Neural progenitor cell (in vitro differentiated cells): ENCODE measurements around the gene LUZP2.

ENCODE experiments used
- EZH2 ChIP-seq: fragments of 200-600 bp; sonication (generic); IDR thresholded peaks from 2 replicates; pipeline ENCODE4 v1.6.1; 2017; ENCODE audit warnings: antibody characterized with exemption, mild to moderate bottlenecking, moderate library complexity
- EZH2phosphoT487 ChIP-seq: fragments of 200-600 bp; sonication (generic); IDR thresholded peaks from 2 replicates; pipeline ENCODE4 v1.6.1; 2017; ENCODE audit warnings: antibody characterized with exemption
- TF ChIP-seq, protein P1 (sequence below): fragments of 200-600 bp; sonication (generic); IDR thresholded peaks from 2 replicates; pipeline ENCODE4 v1.5.1; 2017; ENCODE audit warnings: antibody characterized with exemption, mild to moderate bottlenecking

DNA sequence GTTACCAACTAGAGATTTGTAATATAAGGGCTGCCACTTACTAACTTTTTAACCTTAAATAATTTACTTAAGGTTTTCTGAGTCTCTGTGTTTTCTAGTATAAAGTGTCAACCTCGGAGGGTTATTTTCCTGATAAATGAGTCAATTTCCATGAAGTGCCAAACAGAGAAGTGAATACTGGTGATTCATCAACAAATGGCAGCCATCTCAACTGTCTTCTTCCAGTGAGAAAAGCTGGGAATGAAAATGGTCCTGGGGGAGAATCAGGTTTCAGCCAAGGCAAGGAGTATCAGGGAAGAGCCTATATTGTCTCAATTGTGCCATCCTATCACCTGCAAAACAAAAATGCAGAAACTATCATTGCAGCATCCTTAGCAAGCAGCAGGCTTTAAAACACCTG, 129.1 kb downstream of the LUZP2 start:
- TF ChIP-seq, protein P1, sequence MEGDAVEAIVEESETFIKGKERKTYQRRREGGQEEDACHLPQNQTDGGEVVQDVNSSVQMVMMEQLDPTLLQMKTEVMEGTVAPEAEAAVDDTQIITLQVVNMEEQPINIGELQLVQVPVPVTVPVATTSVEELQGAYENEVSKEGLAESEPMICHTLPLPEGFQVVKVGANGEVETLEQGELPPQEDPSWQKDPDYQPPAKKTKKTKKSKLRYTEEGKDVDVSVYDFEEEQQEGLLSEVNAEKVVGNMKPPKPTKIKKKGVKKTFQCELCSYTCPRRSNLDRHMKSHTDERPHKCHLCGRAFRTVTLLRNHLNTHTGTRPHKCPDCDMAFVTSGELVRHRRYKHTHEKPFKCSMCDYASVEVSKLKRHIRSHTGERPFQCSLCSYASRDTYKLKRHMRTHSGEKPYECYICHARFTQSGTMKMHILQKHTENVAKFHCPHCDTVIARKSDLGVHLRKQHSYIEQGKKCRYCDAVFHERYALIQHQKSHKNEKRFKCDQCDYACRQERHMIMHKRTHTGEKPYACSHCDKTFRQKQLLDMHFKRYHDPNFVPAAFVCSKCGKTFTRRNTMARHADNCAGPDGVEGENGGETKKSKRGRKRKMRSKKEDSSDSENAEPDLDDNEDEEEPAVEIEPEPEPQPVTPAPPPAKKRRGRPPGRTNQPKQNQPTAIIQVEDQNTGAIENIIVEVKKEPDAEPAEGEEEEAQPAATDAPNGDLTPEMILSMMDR = no peak
- TF ChIP-seq EZH2phosphoT487 (no peak), EZH2 (no peak)
